ENCODE measurements around the gene SEMA3G. TPM values are rescaled to one million over a fixed set of nuclear protein-coding genes. Genes with fewer than 3 reads are reported as not detected.

Gene SEMA3G
- total RNA-seq, 1 experiment from 2014 or later = 0.77 TPM

DNA sequence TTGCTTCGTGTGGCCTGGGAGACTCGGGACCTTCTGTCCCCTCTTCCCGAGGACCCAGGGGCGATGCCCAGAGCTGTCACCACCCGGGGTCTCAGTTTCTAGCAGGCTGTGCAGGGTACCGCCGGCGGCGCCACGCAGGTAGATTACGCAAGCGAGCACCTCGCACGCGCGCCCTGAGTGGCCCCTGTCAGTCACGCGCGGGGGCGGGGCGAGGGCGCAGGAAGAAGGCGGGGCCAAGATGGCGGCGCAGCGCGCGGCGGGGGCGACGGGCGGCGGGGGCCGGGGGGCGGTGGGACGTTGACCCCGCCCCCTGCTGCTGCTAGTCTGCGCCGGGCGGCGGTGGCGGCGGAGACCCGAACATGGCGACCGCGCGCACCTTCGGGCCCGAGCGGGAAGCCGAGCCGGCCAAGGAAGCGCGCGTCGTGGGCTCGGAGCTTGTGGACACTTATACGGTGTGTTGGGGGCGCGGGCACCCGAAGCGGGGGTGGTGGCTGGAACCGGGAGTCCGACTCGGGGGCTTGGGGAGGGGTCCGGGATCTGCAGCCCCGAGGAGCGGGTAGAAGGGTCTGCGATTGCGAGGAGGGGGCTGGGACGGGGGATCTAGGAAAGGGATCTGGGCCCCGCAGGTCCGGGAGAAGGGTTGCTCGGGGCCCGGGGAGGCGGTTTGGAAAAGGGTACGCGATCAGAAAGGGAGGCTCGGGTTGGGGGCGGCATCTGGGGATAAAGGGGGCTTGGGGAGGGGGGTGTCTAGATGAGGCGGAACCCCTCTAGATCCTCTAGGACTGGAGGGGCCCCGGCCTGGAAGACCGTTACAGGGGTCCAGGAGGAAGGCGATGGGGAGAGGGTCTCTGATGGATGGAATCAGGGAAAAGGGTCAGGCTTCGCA, 10.6 kb upstream of the SEMA3G start, which contains the start of gene NISCH:
TSS of gene NISCH (plus strand) at position 322 of the 886 bp plus-strand sequence. CDS start at position 360, 38 bp downstream.
- Histone ChIP-seq H3K79me2 (ENCODE audit: low read length) (peaks cover 31% of the 10 kb centered on the region), H3K9me2 (replicated peaks; ENCODE audit: low read length) (no peaks in the 10 kb centered on the region), H3K9me3 (ENCODE audit: low read length) (no peaks in the 10 kb centered on the region), H3K9ac (ENCODE audit: low read length) (peak within 1 kb of the TSS; percentile 96), H3K4me1 (ENCODE audit: insufficient read depth, low read length) (peaks cover 22% of the 10 kb centered on the region), H3K27ac (ENCODE audit: low read length) (no peak within 1 kb of the TSS), H3K27me3 (ENCODE audit: low read length) (no peaks in the 10 kb centered on the region), H4K20me1 (ENCODE audit: low read length) (no peaks in the 10 kb centered on the region), H3K4me2 (ENCODE audit: low read length) (peak within 1 kb of the TSS; percentile 98), H2AFZ (ENCODE audit: low read length) (peak within 1 kb of the TSS; percentile 96), H3F3A (ENCODE audit: low read length, unreplicated experiment) (no peaks in the 10 kb centered on the region), H3K36me3 (ENCODE audit: low read depth, low read length) (peaks cover 22% of the 10 kb centered on the region), H3K4me3 (ENCODE audit: low read length) (peak within 1 kb of the TSS; percentile 99)
- TF ChIP-seq, protein P1, sequence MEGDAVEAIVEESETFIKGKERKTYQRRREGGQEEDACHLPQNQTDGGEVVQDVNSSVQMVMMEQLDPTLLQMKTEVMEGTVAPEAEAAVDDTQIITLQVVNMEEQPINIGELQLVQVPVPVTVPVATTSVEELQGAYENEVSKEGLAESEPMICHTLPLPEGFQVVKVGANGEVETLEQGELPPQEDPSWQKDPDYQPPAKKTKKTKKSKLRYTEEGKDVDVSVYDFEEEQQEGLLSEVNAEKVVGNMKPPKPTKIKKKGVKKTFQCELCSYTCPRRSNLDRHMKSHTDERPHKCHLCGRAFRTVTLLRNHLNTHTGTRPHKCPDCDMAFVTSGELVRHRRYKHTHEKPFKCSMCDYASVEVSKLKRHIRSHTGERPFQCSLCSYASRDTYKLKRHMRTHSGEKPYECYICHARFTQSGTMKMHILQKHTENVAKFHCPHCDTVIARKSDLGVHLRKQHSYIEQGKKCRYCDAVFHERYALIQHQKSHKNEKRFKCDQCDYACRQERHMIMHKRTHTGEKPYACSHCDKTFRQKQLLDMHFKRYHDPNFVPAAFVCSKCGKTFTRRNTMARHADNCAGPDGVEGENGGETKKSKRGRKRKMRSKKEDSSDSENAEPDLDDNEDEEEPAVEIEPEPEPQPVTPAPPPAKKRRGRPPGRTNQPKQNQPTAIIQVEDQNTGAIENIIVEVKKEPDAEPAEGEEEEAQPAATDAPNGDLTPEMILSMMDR (conservative IDR thresholded peaks at IDR 0.05; ENCODE audit: low read depth, low read length) = no peak
- TF ChIP-seq EZH2phosphoT487 (IDR thresholded peaks at IDR 0.05; ENCODE audit: borderline replicate concordance, low read length) = no peak
- no peak for TF ChIP-seq EZH2 (IDR thresholded peaks at IDR 0.05; ENCODE audit: low read length, unreplicated experiment)
- CTCF ChIA-PET = no interaction called here
- DNase-seq (peak; percentile 82), ATAC-seq (peak; percentile 82)
- POLR2A ChIA-PET (ENCODE audit: unreplicated experiment) = no interaction called here
- BruUV-seq (replicated peaks) = no TSS peak
- intact Hi-C loops (cut with micrococcal nuclease) = no loop called here

- CTCF ChIA-PET = no interaction called here
- no peak for ATAC-seq
- BruUV-seq (replicated peaks) = TSS peak; percentile 94
Measured at GRCh38 chr3:52454938-52455282, 10.0 kb upstream of the SEMA3G start.

More at GRCh38 chr3:52454938-52455282, 10.0 kb upstream of the SEMA3G start:
- no peak overlapping the region for H3K27ac ChIP-seq (ENCODE audit: low read length)
- H3K36me3 ChIP-seq (ENCODE audit: low read depth, low read length) = peaks cover 18% of the 10 kb centered on the region
- no peaks in the 10 kb centered on the region for H3K9me3 ChIP-seq (ENCODE audit: low read length)
- intact Hi-C loops (cut with micrococcal nuclease) = no loop called here
- H3F3A ChIP-seq (ENCODE audit: low read length, unreplicated experiment) = no peaks in the 10 kb centered on the region
- peak overlapping the region; percentile 99 for H3K4me3 ChIP-seq (ENCODE audit: low read length)
- DNase-seq = no peak
- H3K79me2 ChIP-seq (ENCODE audit: low read length) = peaks cover 31% of the 10 kb centered on the region
- no peaks in the 10 kb centered on the region for H3K9me2 ChIP-seq (replicated peaks; ENCODE audit: low read length)
- H3K27me3 ChIP-seq (ENCODE audit: low read length) = no peaks in the 10 kb centered on the region
- peak overlapping the region; percentile 93 for H2AFZ ChIP-seq (ENCODE audit: low read length)
- peak overlapping the region; percentile 96 for H3K9ac ChIP-seq (ENCODE audit: low read length)
- TF ChIP-seq, protein P1 (conservative IDR thresholded peaks at IDR 0.05; ENCODE audit: low read depth, low read length) = no peak
- H3K4me2 ChIP-seq (ENCODE audit: low read length) = peak overlapping the region; percentile 98
- peaks cover 27% of the 10 kb centered on the region for H3K4me1 ChIP-seq (ENCODE audit: insufficient read depth, low read length)
- POLR2A ChIA-PET (ENCODE audit: unreplicated experiment) = no interaction called here
- no peaks in the 10 kb centered on the region for H4K20me1 ChIP-seq (ENCODE audit: low read length)
